Spleen (tissue), 11 donors: ENCODE data around the gene RBSN. TPM values are rescaled to one million over a fixed set of nuclear protein-coding genes. Genes with fewer than 3 reads are reported as not detected.

ENCODE experiments used
- DNase-seq: peaks from one replicate; pipeline ENCODE4 v3.0.0-alpha.2; 2020
- H3K27ac ChIP-seq, 8 donors: fragments of 200-600 bp; sonication (generic) in 7 of 8; 1 replicate in 4 of 8; 2 replicates in 4 of 8; pipeline versions ENCODE4 v1.5.0 to v1.8.0; 2016 to 2021; ENCODE audit warnings: inconsistent platforms in 4 of 8, mild to moderate bottlenecking in 4 of 8, moderate library complexity in 1 of 8
- H3K27me3 ChIP-seq, 7 donors: fragments of 200-600 bp; sonication (generic) in 6 of 7; replicated peaks in 1 of 7; 1 replicate in 4 of 7; 2 replicates in 3 of 7; pipeline versions ENCODE4 v1.5.0 to v1.8.0; 2016 to 2021; ENCODE audit warnings: inconsistent platforms in 3 of 7, mild to moderate bottlenecking in 1 of 7
- H3K36me3 ChIP-seq, 6 donors: fragments of 200-600 bp; sonication (generic) in 5 of 6; 1 replicate in 4 of 6; 2 replicates in 2 of 6; pipeline versions ENCODE4 v1.5.0 to v1.8.0; 2016 to 2021; ENCODE audit warnings: inconsistent platforms in 2 of 6
- H3K4me1 ChIP-seq, 6 donors: fragments of 200-600 bp; sonication (generic) in 5 of 6; 1 replicate in 3 of 6; 2 replicates in 3 of 6; pipeline versions ENCODE4 v1.5.0 to v1.8.0; 2016 to 2021; ENCODE audit warnings: inconsistent platforms in 3 of 6
- H3K4me3 ChIP-seq, 8 donors: fragments of 200-600 bp; sonication (generic) in 7 of 8; 1 replicate in 4 of 8; 2 replicates in 4 of 8; pipeline versions ENCODE4 v1.5.0 to v1.8.0; 2016 to 2021; ENCODE audit warnings: inconsistent platforms in 4 of 8, mild to moderate bottlenecking in 4 of 8, moderate library complexity in 2 of 8
- H3K9me3 ChIP-seq, 8 donors: fragments of 200-600 bp; sonication (generic) in 7 of 8; 1 replicate in 4 of 8; 2 replicates in 4 of 8; pipeline versions ENCODE4 v1.5.0 to v1.8.0; 2016 to 2021; ENCODE audit warnings: inconsistent platforms in 4 of 8
- POLR2A ChIP-seq, 3 donors: fragments of 450-650 bp; IDR thresholded peaks; one replicate each; pipeline ENCODE4 v1.5.1; 2017; ENCODE audit warnings: antibody characterized with exemption in 3 of 3, mild to moderate bottlenecking in 1 of 3
- POLR2AphosphoS5 ChIP-seq, 3 donors: sonication (generic); formaldehyde crosslinking; IDR thresholded peaks; one replicate each; pipeline ENCODE4 v1.5.1; 2017; ENCODE audit warnings: antibody characterized with exemption in 3 of 3
- WGBS, 5 donors: extraction: QIAGEN DNeasy Blood & Tissue Kit in 3 of 5; methylation state at CpG; one replicate each; pipeline versions ENCODE4 v1.1.5 to v1.1.7; 2013 to 2018; 5-methylcytosine and 5-hydroxymethylcytosine counted together
- intact Hi-C: fragments of 100-400 bp; cut with DNase I; formaldehyde crosslinking; loops from one replicate; pipeline ENCODE4 v1.15.0; 2023; ENCODE audit warnings: low total_unique reads
- polyA plus RNA-seq, 3 donors: library from polyadenylated mRNA; stranded (reverse); fragments of 200-250 nt; gene quantifications; one replicate each; pipeline ENCODE4 v1.2.1, GENCODE V29; 2013
- total RNA-seq, 7 donors: library from RNA; depleted of rRNA in 3 of 7; stranded (reverse); fragments of >200 nt in 3 of 7; fragmentation: NEBNext Ultra II Directional in 4 of 7; extraction: Animal tissue kit (Norgen Biotek cat#: 25700) in 4 of 7; gene quantifications; one replicate each; pipeline versions ENCODE4 v1.1.0 to v1.2.1, GENCODE V29; 2016 to 2021
- TF ChIP-seq, protein P1 (sequence below), 11 experiments: fragments of 200-600 bp in 7 of 11; fragments of 450-650 bp in 4 of 11; sonication (generic) in 4 of 11; IDR thresholded peaks in 8 of 11; conservative IDR thresholded peaks in 3 of 11; 1 replicate in 7 of 11; 2 replicates in 4 of 11; pipeline versions ENCODE4 v1.4.0 to v1.8.0; 2016 to 2021; ENCODE audit warnings: antibody characterized with exemption in 11 of 11, inconsistent platforms in 4 of 11, mild to moderate bottlenecking in 1 of 11
- donor health status: healthy with polysubstance abuse.
- donor health status: DM: no; HTN: no; CAD: no; lungs with moderate emphysema.
- donor health status: DM: no; HTN: no; CAD: no.
- donor health status: Bipolar disorder and iron deficiency.
- donor health status: healthy.
- donor health status: DM: no; HTN: no; CAD: no.
- donor health status: DM: yes; HTN: yes; CAD: no.

The RBSN gene
- total and polyA plus RNA-seq, 10 donors: 4.2 to 34.5 (median 28.7) TPM

DNA sequence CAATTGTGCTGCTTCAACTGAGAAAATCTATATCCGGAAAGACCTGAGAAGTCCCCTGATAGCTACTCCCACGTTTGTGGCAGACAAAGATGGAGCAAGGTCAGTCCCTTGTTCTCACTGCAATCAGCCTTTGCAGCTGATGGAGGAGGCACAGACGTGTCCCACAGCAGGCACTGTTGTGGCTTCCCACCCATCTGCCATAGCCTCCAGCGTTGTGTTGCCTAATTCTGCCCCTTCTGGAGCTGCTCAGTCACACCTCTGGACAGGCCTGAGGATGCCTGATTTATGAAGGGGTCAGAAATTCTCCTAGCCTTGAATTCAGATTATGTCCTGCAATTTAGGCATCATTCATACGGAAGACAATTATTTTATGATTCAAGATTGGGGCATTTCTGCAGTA is 75.7 kb downstream of the RBSN start:
- Histone ChIP-seq H3K9me3 (no peaks in the 10 kb centered on the region), H3K4me1 (no peaks in the 10 kb centered on the region), H3K27ac (no peak overlapping the region), H3K36me3 (peaks cover 7 to 100% (median 90%) of the 10 kb centered on the region in 6 donors), H3K4me3 (no peak overlapping the region), H3K27me3 (no peaks in the 10 kb centered on the region)
- DNase-seq: no peak
- TF ChIP-seq POLR2A (IDR thresholded peaks at IDR 0.05) (no peak), POLR2AphosphoS5 (IDR thresholded peaks at IDR 0.05) (no peak)
- TF ChIP-seq, protein P1, sequence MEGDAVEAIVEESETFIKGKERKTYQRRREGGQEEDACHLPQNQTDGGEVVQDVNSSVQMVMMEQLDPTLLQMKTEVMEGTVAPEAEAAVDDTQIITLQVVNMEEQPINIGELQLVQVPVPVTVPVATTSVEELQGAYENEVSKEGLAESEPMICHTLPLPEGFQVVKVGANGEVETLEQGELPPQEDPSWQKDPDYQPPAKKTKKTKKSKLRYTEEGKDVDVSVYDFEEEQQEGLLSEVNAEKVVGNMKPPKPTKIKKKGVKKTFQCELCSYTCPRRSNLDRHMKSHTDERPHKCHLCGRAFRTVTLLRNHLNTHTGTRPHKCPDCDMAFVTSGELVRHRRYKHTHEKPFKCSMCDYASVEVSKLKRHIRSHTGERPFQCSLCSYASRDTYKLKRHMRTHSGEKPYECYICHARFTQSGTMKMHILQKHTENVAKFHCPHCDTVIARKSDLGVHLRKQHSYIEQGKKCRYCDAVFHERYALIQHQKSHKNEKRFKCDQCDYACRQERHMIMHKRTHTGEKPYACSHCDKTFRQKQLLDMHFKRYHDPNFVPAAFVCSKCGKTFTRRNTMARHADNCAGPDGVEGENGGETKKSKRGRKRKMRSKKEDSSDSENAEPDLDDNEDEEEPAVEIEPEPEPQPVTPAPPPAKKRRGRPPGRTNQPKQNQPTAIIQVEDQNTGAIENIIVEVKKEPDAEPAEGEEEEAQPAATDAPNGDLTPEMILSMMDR (IDR thresholded peaks at IDR 0.05 in 8 of 11, conservative IDR thresholded peaks at IDR 0.05 in 3 of 11): no peak
- intact Hi-C loops: no loop called here
- WGBS, 5 donors: 73 to 87% (median 80%) methylated on average over 5 of the region's 5 CpGs

Other genes starting within 250 kb of the RBSN start
- gene NR2C2, start 151.6 kb downstream of the RBSN start, total RNA-seq: 10 to 100 TPM; 55.9 to 75.5 (median 64.1) TPM
- 10 to 100 TPM in 1 of 3 donors, 1 to 10 TPM in 2; 7.2 to 10.3 (median 7.8) TPM for gene NR2C2, start 151.6 kb downstream of the RBSN start, polyA plus RNA-seq
- 10 to 100 TPM; 23.8 to 68.8 (median 48.8) TPM for gene MRPS25, start 33.8 kb downstream of the RBSN start, total RNA-seq
- gene MRPS25, start 33.8 kb downstream of the RBSN start, polyA plus RNA-seq: 10 to 100 TPM; 42.0 to 85.1 (median 64.8) TPM
- 10 to 100 TPM; 42.2 to 72.3 (median 49.9) TPM for gene CAPN7, start 107.1 kb upstream of the RBSN start, total RNA-seq
- gene CAPN7, start 107.1 kb upstream of the RBSN start, polyA plus RNA-seq: 10 to 100 TPM; 10.8 to 13.6 (median 11.2) TPM
- 10 to 100 TPM; 46.6 to 75.0 (median 62.3) TPM for gene SH3BP5, start 233.4 kb upstream of the RBSN start, total RNA-seq
- gene SH3BP5, start 233.4 kb upstream of the RBSN start, polyA plus RNA-seq: 10 to 100 TPM; 36.4 to 46.0 (median 39.7) TPM